Stimulated activated CD4-positive, alpha-beta T cell treated with anti-CD3 and anti-CD28 coated beads, Interleukin-2, amount 100 ng/mL, for 48 hours (primary cell): Measurements from ENCODE around the gene RUNX2.

Experiments
- DNase-seq, 2 donors: peaks; one replicate each; pipeline ENCODE4 v3.0.0-alpha.2; 2020

RUNX2 gene

DNA sequence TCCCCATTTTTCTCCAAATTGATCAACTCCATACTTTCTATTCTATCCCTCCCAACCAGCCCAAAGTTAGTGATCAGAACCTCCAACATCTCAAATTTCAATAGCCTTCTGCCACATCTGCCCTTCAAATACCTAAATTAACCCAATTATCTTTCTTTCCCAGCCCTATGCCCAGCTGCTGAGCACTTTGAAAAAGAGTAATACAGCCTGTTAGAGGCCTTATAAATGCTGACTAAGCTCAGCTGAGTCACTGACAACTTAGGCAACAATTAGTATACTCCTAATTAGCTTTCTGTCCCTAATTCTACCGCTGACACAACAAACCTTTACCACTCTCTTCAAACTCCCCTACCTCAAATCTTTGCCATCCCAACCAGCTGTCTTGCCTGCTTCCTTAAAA is 23.5 kb downstream of the RUNX2 start:
- DNase-seq: no peak

DNA sequence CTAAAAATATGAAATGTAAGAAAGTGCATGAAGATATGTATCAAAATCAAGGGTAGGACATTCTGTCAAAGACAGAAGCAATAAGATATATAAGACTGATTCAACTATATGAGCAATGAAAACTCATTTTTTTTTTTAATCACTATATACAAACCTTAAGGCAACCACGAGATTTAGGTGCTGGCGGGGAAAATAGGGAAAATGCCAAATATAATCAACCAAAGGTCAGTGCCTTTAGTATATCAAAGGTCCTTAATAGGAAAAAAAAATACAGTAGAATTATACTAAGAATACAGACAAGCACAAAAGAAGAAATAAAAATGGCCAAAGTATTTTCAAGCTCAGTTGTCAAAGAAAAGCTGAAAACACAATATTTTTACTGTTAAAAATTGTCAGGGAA is 25.5 kb downstream of the RUNX2 start:
- DNase-seq: no peak

DNA sequence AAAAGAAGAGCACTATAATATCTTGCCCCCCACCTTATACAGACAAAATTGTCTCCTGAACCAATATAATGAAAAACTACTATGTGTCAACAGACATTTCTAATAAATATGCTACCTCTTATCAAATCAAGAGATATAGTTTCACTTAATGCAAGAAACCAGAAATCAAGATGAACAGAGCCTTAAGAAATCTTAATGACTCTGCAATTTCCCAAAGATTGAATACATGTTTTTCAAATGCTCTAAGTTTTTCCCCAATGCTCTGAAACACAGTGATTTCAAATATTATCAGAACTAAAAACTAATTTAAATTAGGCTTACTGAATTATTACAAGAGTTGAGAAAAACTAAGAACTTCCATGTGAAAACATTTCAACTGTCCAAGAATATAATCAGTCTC is 36.3 kb downstream of the RUNX2 start:
- DNase-seq: no peak

DNA sequence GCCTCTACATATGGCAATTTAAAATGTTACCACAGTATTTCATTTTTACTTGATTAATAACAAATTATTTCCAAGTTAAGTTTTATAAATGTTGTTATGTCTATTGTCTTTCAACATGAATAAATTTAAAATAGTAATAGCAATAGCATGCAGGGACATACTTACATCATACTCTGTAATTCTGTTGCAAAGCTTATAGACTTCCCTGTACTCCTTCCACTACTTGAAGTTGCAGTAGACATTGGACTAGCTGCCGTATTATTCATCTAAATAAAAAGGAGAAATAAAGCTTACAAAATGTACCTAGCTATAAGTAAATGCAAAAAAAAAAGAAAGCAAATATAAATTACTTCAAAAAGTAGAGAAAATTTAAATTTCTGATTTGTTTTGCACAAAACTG is 36.9 kb downstream of the RUNX2 start:
- DNase-seq: no peak

DNA sequence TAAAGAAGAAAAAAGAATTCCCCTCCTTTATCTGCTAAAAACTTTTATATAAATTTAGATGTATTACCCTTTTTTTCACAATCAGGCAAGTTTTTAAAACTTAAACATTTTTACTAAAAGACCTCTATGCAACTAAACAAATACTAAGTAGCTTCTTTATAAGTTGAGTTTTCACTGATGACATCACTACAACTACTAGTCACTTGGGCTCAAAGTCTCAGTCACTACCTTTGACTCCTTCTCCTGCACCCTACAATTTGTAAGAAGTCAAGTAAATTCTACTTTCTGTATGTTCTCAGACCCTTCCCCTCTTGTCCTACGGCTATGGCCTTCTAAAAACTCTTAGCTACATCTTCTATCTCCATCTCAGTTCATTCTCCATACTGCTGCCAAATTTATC is 38.4 kb downstream of the RUNX2 start:
- DNase-seq: no peak

DNA sequence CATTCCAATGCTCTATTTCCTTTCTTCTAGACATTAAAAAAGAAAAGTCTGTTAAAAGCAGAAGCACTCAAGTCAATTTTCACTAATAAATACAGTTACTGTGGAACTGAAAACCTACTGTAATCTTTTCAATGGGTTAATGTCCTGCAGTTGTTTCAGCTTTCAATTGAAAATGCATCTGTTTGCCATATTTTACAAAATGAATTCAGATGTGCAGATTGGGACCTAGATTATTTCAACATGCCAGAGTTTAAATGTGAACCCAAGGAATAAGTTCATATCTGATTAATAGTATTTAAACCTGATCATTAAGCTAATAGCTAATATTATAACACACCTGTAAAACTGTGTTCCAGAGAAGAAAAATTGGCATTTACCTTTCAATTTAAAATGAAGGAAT is 39.9 kb downstream of the RUNX2 start:
- no peak for DNase-seq

DNA sequence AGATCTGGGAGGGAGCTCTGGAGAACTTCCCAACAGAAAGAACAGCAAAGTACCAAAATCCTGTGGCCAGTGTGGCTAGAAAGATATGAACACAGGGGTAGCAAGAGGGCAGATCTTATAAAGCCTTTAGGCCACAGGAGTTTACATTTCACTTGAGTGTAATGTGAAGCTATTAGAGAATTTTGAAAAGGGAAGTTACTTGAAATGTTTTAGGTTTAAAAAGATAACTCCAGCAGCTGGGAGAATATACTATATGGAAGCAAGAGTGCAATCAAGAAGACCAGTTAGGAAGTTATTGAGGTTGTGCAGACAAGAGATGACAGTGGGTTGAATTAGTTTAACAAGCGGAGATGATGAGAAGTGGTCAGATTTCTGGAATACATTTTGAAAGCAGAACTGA is 41.7 kb downstream of the RUNX2 start:
- DNase-seq: no peak

DNA sequence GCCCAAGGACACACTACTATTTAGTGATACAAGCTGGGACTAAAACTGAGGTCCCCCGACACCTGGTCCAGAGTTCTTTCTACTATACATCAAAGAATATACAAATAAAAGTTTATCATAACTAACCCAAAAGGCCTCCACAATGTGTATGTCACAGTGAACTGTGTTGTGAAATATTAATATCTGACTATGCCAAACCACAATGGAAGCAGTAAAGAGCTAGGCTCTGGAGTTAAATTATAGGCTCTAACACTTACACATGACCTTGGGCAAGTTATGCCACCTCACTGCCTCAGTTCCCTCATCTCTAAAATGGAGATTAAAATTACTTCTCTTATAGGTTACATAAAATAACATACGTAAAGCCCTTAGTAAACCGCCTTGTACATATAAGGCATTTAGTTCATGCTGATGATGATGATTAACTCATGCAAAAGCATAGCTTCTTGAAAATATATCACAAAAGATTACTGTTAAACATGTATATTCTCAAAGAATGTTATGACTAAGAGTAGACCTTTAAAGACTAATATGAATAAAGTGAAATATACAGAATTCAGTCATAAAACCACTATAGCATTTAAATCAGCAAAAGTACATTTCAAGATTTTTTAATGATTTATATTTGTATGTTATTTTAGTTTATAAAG is 43.9 kb downstream of the RUNX2 start:
- DNase-seq: no peak

DNA sequence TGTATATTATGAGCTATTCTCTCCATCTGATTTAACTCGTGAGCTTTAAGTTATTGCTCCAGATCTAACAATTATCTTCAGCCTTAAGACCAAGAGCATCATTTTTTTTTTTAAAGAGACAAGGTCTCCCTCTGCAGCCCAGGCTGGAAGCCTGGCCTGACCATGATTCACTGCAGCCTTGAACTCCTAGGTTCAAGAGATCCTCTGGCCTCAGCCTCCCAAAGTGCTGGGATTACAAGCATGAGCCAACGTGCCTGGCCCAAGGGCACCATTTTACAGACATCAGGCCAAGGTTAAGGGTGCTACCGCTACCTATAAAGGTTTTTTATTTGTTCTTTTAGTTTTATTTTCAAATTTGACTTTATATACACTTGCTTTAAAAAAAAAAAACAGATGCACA is 47.3 kb downstream of the RUNX2 start:
- DNase-seq: no peak

DNA sequence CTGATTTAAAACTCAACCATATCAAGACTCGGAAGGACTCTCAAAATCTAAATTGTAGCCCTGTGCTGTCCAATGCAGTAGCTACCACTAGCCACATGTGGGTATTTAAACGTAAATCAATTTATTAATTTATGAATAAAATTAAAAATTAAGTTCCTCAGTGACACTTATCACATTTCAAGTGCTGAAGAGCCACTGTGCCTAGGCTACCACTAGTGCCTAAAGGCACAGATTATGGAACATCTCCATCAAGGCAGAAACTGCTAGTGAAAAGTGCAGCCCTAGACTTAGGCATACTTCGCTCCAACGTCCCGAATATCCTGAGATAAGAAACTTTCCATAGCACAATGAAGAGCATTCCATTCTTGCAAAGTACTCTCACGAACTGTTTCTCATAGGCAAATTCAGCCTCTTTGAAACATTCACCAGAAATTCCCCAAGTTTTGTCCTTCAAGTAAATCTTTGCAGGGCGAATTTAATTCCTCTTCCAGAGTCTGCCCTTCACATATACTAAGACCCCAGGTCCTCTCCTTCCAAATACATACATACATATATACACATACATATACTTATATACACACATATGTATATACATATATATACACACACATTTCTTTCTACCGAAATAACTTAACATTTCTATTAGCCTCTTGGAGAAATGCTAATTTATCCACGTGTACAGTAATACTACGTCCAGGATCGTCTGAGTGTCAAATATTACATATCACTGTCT is 48.3 kb downstream of the RUNX2 start:
- DNase-seq: no peak

DNA sequence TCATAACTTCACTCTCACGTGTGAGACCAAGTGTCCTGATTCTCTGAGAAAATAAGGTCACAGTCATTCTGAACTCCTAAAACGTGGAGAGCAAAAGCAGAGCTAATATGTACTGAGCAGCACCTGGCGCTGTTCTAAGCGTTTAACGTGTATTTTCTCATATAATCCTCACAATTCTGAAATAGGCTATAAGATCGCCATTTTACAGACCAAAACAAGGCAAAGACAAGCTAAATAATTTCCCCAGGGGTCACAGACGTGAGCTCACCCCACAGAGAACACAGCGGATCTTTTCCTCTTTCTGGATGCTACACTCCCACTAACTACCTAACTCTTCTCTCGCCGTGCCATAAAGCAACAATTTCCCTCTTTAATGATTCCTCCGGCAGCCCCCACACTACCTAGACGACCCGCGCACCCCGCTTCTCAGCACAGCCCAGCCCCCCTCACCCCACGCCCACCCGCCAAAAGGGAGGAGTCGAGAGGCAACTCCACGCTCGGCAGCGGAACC is 49.0 kb downstream of the RUNX2 start:
- DNase-seq: peak in 1 of 2 donors; percentile 1

DNA sequence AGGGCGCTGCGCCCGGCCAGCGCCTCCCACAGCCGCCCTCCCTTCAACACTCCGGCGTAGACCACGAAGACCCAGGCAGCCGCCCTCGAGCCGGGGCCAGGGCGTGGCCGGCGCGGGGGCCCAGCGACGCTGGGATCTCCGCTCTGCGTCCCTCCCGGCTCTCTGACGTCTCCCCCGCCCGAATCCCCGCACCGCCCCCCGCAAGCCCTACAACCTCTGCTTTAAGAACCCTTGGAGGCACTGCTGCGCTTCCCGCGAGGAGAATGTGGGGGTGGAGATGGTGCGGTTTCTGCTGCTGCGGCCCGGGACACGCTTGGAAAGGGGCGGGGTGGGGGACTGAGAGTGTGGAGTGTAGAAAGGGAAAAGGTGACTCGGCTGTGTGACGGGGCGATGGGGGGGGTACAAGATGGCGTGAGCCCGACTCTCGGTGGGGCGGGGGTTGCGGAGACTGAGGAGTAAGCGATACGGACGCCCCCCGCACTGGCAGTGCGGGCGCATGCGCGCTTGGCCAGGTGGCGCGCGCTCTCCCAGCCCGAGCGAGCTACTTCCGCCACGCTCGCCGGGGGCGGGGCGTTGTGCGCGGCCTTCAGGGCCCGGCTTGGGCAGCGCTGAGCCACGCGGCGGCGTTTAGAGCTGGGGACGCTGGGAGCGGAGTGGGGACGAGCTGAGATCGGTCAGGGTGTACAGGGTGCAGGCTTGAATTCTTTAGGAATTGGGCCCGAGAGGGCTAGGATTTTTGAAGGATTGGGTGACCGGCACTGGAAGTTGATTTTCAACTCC is 49.6 kb downstream of the RUNX2 start, which contains the start of gene SUPT3H:
TSS of gene SUPT3H (minus strand) at position 381 of the 780 bp plus-strand sequence.
- peak; percentile 88 to 90 for DNase-seq

DNA sequence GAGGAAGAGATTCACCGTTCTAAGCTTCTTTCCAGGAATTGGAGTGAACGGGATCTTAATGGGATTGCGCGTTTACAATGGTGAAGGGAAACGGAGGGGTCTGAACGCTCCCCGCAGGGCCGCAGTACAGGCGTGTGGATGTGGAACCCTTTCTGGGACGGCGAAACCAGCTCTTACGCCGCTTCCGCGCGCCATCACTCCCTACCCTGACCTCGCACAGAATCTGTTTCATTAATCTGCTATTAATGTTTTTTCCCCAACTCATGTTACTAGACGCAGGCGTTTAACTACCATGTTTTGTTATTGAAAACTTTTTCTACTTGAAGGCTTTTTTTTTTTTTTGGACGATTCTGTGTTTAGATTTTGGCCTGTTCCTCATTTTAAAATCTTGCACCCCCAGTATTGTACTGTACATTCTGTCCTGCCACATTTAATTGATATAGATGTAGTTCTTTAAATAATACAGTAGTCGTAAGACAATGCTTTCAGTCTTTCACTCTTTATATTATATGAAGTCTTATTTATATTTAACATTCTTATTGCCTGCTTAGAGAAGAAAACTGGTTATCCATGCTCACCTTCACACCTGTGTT is 50.3 kb downstream of the RUNX2 start:
- DNase-seq: no peak

DNA sequence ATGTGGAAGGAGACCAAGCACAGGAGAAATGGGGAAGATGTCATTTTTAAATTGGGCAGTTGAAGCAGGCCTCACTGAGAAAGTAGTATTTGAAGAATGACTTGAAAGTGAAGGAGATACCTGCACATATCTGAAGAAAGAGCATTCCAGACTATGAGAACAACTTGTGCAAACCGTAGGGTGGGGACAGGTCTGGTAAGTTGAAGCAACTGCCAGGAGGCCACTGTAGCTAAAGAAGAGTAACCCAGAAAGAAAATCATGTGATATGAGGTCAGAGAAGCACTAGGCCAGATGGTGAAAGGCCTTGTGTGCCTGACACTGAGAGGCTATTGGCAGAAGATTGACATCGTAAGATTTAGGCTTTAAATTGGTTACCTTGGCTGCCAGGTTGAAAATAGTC is 54.3 kb downstream of the RUNX2 start:
- no peak for DNase-seq

DNA sequence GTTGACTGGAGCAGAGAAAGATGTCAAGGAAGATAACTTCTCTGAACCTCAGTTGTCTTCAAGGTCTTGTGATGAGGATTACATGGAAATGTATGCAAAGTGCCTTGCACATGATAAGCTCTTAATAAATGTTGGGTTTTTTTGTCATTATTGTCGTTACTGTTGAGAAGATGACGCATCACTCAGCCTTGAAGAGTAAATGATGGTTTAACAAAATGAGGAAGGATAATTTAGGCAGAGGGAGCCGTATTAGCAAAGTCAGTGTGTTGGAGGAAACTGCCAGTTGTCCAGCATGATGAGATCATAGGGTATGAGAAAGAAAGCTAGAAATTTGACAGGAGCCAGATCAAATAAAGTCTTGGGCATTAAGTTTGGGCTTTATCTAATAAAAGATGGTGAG is 58.4 kb downstream of the RUNX2 start:
- DNase-seq: no peak

DNA sequence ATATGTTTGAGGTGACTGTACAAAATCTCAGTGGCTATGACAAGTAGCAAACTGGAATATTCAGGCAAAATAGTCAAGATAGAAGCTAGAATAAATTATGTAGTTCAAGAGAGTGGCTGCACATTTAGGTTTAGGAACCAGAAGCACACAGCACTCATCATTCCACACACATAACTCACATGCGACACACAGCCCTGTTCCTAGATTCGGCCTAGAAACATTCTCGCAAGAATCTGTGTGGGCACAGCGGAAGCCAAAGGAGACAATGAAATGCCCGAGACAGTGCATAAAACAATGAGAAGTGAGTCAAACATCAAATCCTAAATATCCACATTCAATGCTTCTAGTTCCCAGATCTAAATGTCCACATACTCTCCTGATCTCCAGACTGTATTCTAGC is 59.1 kb downstream of the RUNX2 start:
- DNase-seq: no peak

DNA sequence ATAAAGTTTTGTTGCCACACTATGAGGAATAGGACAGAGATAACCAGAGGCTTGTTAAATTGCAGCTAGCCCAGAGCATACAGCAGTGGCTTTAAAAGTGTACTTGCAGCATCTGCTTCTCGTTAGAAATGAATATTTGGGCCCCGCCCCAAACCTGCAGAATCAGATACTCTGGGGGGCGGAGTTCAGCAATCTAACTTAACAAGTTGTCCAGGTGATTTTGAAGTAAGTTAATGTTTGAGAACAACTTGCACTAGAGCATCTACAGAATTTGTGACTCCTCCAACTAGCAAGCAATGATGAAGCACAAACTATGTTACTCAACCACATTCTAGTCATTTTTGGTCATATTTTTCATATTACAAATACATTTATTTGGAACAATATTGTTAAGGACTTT is 60.2 kb downstream of the RUNX2 start:
- no peak for DNase-seq

DNA sequence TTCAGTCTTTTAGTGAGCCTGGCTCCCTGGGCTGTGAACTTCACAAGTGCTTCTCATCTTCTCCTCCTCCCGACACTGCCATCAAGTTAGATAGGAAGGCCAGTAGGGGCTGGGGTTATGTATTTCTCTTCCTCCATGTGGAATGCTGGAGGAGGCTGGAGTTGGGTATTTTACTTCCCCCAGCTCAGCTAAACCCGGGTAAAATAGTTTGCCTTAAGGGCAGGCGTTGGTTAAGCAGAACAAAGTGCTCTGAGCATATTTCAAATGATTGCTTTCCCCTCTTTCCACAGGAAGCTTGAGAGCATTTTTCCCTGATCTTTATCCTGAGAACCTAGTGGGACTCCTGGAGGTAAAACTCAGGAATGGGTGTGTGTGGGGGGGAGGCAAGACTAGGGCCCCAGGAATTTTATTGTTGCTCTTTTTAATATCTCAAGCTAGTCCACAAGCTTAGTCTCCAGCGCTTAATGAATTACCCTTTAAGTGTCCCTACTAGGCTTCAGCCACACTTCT is 66.5 kb downstream of the RUNX2 start:
- DNase-seq: no peak

DNA sequence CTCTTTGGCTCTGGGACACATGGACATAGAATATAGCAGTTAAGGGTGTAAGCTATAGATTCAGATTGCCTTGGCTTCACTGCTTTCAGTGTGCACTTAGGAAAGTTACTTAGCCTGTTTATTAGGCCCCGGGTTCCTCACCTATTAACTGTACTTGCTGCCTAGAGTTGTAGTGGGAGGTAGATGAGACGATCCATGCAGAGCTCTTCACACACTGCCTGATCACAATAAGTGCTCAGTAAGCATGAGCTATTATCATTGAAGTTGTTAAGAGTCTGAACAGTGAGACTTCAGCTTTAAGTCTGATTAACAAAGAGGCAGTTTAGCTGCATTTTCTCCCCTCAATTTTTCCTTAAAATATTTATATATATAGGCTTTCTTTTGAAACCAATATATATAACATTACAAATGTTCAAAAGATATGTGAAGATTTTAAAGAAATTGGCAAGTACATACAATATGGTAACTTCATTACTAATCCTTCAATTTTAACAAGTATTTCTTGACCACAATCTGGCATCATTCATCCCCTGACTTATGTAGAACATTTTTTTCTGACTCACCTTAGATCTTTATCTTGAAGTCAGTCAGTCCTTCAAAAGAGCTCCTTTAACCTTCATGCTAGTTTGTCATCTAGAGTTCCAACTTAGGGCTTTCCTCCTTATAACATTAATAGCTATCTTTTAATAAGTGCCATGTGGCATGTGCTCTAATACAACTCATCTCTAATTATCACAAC is 70.1 kb downstream of the RUNX2 start:
- no peak for DNase-seq

DNA sequence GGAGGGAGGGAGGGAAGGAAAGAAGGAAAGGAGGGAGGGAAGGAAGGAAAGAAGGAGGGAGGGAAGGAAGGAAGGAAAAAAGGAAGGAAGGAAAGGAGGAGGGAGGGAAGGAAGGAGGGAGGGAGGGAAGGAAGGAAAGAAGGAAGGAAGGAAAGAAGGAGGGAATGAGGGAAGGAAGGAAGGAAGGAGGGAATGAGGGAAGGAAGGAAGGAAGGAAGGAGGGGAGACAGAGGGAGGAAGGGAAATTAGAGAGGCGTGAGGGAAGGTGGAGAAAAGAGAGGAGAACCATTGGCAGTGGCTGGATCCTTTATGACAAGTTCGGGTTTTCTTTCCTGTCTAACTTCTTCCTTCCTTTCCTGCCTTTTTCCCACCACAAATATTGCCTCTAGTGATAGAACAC is 71.9 kb downstream of the RUNX2 start:
- no peak for DNase-seq

DNA sequence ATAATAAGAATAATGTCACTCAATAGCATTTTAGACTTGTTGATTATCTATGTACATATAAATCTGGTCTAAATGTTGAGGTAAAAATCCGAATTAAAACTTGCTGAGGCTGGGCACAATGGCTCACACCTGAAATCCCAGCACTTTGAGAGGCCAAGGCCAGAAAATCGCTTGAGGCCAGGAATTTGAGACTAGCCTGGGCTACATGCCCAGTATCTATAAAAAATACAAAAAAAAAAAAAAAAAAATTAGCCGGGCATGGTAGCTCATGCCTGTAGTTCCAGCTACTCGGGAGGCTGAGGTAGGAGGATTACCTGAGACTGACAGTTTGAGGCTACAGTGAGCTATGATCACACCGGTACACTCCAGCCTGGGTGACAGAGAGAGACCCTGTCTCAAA is 83.8 kb downstream of the RUNX2 start:
- no peak for DNase-seq

DNA sequence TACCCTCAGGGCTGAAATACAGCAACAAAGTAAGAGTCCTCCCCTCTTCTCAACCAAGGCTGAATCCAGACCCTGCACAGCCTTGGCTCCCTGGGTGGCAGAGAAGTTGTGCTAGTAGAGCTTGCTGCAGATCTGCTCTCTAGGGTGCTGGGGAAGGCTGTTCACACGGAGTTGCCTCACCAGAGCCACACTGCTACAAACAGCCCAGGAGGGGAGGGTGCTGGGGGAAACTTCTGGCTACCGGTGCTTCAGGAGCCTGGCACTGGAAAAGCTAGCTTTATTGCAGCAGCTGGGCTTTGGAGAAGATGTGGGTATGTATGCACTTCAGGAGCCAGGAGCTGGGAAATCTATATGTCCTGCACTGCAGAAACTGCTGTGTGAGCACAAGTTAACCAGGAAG is 87.2 kb downstream of the RUNX2 start:
- no peak for DNase-seq
